Hypothalamus (tissue), 51 donors: ENCODE data around the gene ZNF397.

Experiments
- DNase-seq, 51 donors: peaks; one replicate each; lab custom pipeline; 2025; lab: John Stamatoyannopoulos, UW

Gene ZNF397

GRCh38 chr18:35245719-35246317 is 5.0 kb downstream of the ZNF397 start:
- DNase-seq: no peak

DNA sequence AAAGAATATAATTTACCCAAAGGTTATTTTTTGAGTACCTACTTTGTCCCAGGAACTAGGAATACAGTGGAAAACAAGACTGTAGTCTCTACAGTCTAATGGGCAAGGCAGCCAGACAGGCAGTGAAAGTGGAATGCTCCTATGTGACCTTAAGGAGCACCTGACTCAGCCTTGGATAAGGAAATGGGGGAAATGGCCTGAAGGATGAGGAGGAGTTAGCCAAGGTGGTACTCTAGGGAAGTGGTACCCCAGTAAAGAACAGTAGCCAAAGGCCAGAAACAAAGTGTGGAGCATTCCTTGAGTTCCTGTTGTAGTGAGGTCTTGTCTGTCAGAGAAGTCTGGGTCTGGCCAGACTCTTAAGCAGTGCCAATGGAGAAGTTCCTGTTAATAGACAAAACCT is 6.0 kb downstream of the ZNF397 start:
- no peak for DNase-seq

DNA sequence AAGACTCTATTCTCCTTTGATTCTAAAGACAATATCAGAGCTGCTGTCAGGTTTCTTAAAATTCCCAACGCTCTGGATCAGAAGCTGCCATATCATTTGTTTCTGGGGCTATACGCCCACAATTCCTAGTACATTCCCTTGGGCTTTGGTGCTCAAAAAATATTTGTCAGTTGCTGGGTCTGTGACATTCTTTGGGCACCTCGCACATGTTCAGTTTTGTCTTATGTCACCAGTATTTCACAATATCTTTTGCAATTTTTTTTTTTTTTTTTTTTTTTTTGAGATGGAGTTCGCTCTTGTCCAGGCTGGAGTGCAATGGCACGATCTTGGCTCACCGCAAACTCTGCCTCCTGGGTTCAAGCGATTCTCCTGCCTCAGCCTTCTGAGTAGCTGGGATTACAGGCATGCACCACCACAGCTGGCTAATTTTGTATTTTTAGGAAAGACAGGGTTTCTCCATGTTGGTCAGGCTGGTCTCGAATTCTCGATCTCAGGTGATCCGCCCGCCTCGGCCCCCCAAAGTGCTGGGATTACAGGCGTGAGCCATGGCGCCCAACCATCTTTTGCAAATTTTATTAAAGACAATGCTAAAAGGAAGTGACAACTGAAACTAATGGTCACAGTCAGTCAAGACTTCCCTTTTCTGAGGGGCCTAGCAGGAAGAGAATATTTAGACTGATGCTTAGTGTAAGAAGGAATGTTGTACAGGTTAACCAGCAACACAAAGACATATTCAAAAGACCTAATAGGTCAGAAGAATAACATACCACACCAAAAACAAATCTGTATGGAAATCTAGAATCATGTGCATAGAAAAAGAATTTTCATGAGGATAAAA is 6.8 kb downstream of the ZNF397 start:
- DNase-seq: peak in 1 of 51 donors; percentile 6

GRCh38 chr18:35248429-35248828 is 7.6 kb downstream of the ZNF397 start:
- DNase-seq: no peak

GRCh38 chr18:35252466-35252865 is 11.6 kb downstream of the ZNF397 start:
- DNase-seq: no peak

GRCh38 chr18:35253655-35254287 is 12.9 kb downstream of the ZNF397 start:
- DNase-seq: no peak

- DNase-seq: no peak
These were observed 16.1 kb downstream of the ZNF397 start for GRCh38 chr18:35256947-35257346.

GRCh38 chr18:35264409-35264808 is 23.6 kb downstream of the ZNF397 start:
- DNase-seq: no peak

DNA sequence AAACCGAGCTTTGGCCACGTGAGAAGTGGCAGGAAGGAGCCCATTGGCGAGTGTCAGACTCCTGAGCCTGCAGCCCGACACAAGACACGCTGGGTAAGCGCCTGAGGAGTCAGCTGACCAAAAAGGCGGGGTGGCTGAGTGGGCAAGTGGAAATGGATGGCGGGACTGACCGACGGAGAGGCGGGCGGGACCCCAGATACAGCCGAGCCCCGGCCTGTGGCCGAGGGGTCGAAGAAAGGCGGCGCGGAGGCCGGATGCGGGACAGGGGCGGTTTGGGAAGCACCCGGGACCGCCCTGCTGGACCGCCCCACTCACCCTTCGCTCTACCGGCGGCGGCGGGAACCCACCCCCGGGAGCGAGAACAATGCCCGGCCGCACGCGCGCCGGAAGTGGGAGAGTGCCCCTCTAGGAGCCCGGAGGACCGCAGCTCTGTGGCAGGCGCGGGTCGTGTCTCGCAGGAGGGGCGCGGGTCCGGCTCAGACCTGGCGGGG is 26.4 kb downstream of the ZNF397 start:
- DNase-seq: peak in 50 of 51 donors; percentile 8 to 92 (median 70)

DNA sequence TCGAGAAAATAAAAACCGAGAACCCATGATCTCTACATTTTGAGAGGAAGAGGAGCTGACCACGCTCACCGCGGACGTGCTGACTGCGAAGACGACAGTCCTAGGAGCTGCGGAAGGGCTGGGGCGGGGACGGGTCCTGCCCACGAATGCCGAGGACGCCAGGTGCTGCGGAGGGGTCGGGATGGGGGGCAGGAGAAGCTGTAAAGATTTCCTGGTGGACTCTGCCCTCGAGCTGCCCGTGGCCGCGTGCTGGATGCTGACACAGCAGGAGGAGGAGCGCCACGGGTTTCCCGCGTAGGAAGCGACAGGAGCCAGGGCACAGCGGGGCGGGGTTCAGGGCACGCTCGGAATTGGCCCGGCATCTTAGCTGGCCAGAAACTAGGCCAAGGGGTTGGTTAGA is 27.0 kb downstream of the ZNF397 start:
- DNase-seq: peak in 4 of 51 donors; percentile 9 to 34 (median 12)

- no peak for DNase-seq
These were observed 28.0 kb downstream of the ZNF397 start for GRCh38 chr18:35268821-35269220.

DNA sequence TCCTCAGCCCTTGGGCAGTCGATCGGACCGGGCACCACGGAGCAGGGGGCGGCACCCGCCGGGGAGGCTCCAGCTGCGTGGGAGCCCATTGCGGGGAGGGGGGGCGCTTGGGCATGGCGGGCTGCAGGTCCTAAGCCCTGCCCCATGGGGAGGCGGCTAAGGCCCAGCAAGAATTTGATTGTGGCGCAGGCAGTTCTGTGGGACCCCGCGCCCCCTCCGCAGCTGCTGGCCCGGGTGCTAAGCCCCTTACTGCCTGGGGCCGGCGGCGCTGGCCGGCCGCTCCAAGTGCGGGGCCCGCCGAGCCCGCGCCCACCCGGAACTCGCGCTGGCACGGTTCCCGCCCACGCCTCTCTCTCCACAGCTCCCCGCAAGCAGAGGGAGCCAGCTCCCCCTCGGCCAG is 30.8 kb downstream of the ZNF397 start:
- DNase-seq: no peak

- no peak for DNase-seq
These were observed 35.4 kb downstream of the ZNF397 start for GRCh38 chr18:35276267-35276666.

GRCh38 chr18:35277633-35278032 is 36.8 kb downstream of the ZNF397 start:
- no peak for DNase-seq

DNA sequence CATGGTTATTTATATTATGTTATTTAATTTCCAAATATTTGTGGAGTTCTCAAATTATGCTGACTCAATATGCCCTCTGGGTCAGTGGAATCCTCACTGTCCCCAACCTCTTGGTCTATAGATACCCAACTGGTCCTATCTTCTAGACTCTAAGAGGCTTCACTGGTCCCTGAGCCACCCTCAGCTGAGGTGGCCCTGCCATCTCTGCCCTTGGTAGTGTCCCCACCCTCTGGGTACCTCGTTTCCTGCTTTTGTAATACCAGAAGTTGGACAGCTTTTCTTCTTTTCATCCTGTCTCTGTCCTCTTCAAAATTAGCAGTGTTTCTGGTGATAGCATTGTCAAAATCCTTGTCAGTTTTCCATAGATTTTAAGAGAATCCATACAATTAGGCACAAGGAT is 37.3 kb downstream of the ZNF397 start:
- DNase-seq: no peak

- DNase-seq: no peak
These were observed 38.1 kb downstream of the ZNF397 start for GRCh38 chr18:35278969-35279368.

GRCh38 chr18:35282353-35282752 is 41.5 kb downstream of the ZNF397 start:
- DNase-seq: no peak

DNA sequence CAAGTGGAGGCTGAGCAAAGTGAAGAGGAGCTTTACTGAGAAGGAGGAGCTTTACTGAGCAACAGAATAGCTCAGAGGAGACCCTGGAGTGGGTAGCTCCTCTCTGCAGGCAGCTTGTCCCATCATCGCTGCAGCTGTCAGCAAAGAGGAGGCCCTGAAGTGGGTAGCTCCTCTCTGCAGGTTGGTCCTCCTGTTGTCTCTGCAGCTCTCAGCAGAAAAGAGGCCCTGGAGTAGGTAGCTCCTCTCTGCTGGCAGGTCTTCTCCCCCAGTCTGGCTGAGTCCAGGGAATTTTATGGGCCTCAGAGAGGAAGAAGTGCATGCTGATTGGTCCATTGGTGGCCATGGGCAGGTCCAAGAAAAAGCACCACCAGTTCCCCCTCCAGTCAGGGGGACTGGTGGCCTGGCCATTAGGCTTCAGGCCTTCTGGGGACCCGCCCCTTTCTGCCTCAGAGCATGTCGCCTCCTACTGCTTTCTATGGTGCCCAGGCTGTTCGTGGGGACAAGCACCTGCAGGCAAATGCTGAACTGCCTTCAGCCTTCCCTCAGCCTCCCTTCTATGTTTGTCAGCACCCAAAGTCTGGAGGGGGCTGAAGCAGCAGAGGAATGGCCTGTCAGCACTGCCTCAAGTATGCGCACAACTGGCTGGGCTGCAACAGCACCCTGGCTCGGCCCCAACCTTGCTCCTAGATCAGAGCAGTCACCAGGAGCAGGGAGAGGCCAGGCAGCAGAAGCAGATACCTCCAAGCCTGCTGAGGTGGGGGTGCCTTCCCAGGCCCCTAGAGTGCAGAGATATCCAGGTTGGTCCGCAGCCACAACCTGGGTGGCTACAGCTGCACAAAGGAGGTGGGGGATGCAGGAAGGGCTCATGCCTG is 43.3 kb downstream of the ZNF397 start:
- no peak for DNase-seq

- no peak for DNase-seq
These were observed 44.0 kb downstream of the ZNF397 start for GRCh38 chr18:35284841-35285240.

- DNase-seq: peak in 1 of 51 donors; percentile 68
These were observed 48.5 kb downstream of the ZNF397 start for GRCh38 chr18:35289293-35289692.

DNA sequence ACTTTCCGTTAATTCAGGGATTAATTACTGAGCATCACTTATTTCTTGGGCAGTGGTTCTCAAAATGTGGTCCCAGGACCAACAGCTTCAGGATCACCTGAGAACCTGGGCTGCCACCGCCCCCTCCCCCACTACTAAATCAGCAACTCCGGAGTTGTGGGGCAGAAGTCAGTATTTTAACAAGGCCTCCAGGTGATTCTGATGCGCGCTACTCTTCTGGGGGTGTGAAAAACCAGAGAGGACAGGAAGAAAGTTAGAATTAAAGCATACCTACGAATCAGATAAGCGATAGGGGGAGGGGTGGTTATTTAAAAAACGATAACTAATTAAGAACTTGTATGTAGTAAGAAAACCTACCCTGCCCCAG is 48.9 kb downstream of the ZNF397 start:
- peak in 16 of 51 donors; percentile 2 to 70 (median 24) for DNase-seq
